ENCODE data around the gene CDCA5. TPM values are rescaled to one million over a fixed set of nuclear protein-coding genes. Genes with fewer than 3 reads are reported as not detected.

The CDCA5 gene
- total RNA-seq, 1 experiment from 2014 or later: 67.0 TPM

GRCh38 chr11:65102142-65103095, 18.6 kb upstream of the CDCA5 start:
- no peaks in the 10 kb centered on the region for H3K9me3 Mint-ChIP-seq (ENCODE audit: unreplicated experiment)
- H3K9me3 ChIP-seq: no peaks in the 10 kb centered on the region
- intact Hi-C loops (cut with micrococcal nuclease; ENCODE audit: unreplicated experiment): no loop called here
- H3K4me1 Mint-ChIP-seq (ENCODE audit: low read depth, unreplicated experiment): peaks cover 6% of the 10 kb centered on the region
- no TSS peak for BruUV-seq (replicated peaks)
- no peaks in the 10 kb centered on the region for H3K27me3 Mint-ChIP-seq (ENCODE audit: insufficient read depth, unreplicated experiment)
- CTCF ChIA-PET: interaction anchor here (1.2 kb wide), 1 partner anchor 9 kb away, joined by 5 read pairs; the partner anchor contains the start of gene TM7SF2
- DNase-seq: no peak
- H3K36me3 ChIP-seq (ENCODE audit: control insufficient read depth, insufficient read depth, low read length): peaks cover 2% of the 10 kb centered on the region; the same call in 1 of the 2 replicates
- no peaks in the 10 kb centered on the region for H3K27me3 ChIP-seq (replicated peaks; ENCODE audit: control insufficient read depth, insufficient read depth, low read length)
- H3K27ac Mint-ChIP-seq (ENCODE audit: unreplicated experiment): no peak overlapping the region
- 0 out of 2 replicates have a peak, but pooled peaks cover under 1% of the 10 kb centered on the region for H3K4me1 ChIP-seq
- H3K36me3 Mint-ChIP-seq (ENCODE audit: insufficient read depth, unreplicated experiment): peaks cover 37% of the 10 kb centered on the region
- no peak overlapping the region for H3K4me3 ChIP-seq (ENCODE audit: low read depth, low read length)
- no peak for TF ChIP-seq CTCF (IDR thresholded peaks at IDR 0.05; ENCODE audit: insufficient read depth in 1 of 2, low read depth in 1 of 2, low read length in 1 of 2, severe bottlenecking in 1 of 2, unreplicated experiment in 1 of 2)
- no peak overlapping the region for H3K4me3 Mint-ChIP-seq (ENCODE audit: unreplicated experiment)
- POLR2A ChIA-PET: interaction anchor here (1.1 kb wide), 1 partner anchor 15 kb away, joined by 9 read pairs; the partner anchor contains the start of gene ZNHIT2

- intact Hi-C loops (cut with micrococcal nuclease; ENCODE audit: unreplicated experiment): no loop called here
- Mint-ChIP-seq H3K9me3 (ENCODE audit: unreplicated experiment) (no peaks in the 10 kb centered on the region), H3K27ac (ENCODE audit: unreplicated experiment) (no peak overlapping the region), H3K27me3 (ENCODE audit: insufficient read depth, unreplicated experiment) (no peaks in the 10 kb centered on the region), H3K4me1 (ENCODE audit: low read depth, unreplicated experiment) (peaks cover 9% of the 10 kb centered on the region), H3K4me3 (ENCODE audit: unreplicated experiment) (no peak overlapping the region), H3K36me3 (ENCODE audit: insufficient read depth, unreplicated experiment) (peaks cover 31% of the 10 kb centered on the region)
- no TSS peak for BruUV-seq (replicated peaks)
- peaks cover 7% of the 10 kb centered on the region for H3K4me1 ChIP-seq
- TF ChIP-seq CTCF (IDR thresholded peaks at IDR 0.05; ENCODE audit: insufficient read depth in 1 of 2, low read depth in 1 of 2, low read length in 1 of 2, severe bottlenecking in 1 of 2, unreplicated experiment in 1 of 2): no peak
- DNase-seq: no peak
- no peaks in the 10 kb centered on the region for H3K9me3 ChIP-seq
- CTCF ChIA-PET: interaction anchor here (1.2 kb wide), 1 partner anchor 10 kb away, joined by 5 read pairs; the partner anchor contains the start of gene TM7SF2
- POLR2A ChIA-PET: interaction anchor here (0.8 kb wide), 1 partner anchor 11 kb away, joined by 3 read pairs; no protein-coding TSS in a partner anchor
- peaks cover 2% of the 10 kb centered on the region; the same call in 1 of the 2 replicates for H3K36me3 ChIP-seq (ENCODE audit: control insufficient read depth, insufficient read depth, low read length)
- no peak overlapping the region for H3K4me3 ChIP-seq (ENCODE audit: low read depth, low read length)
- H3K27me3 ChIP-seq (replicated peaks; ENCODE audit: control insufficient read depth, insufficient read depth, low read length): no peaks in the 10 kb centered on the region
These were observed 17.0 kb upstream of the CDCA5 start for GRCh38 chr11:65100674-65101350.

- H3K27me3 ChIP-seq (replicated peaks; ENCODE audit: control insufficient read depth, insufficient read depth, low read length): no peaks in the 10 kb centered on the region
- TF ChIP-seq CTCF (IDR thresholded peaks at IDR 0.05; ENCODE audit: insufficient read depth in 1 of 2, low read depth in 1 of 2, low read length in 1 of 2, severe bottlenecking in 1 of 2, unreplicated experiment in 1 of 2): no peak
- intact Hi-C loops (cut with micrococcal nuclease; ENCODE audit: unreplicated experiment): loop anchor here (1.0 kb wide), 2 partner anchors 13 to 20 kb away; partner anchors contain the start of gene ZNHIT2
- Mint-ChIP-seq H3K36me3 (ENCODE audit: insufficient read depth, unreplicated experiment) (peaks cover 14% of the 10 kb centered on the region), H3K4me3 (ENCODE audit: unreplicated experiment) (peak overlapping the region; percentile 86), H3K9me3 (ENCODE audit: unreplicated experiment) (no peaks in the 10 kb centered on the region), H3K4me1 (ENCODE audit: low read depth, unreplicated experiment) (peaks cover 12% of the 10 kb centered on the region), H3K27ac (ENCODE audit: unreplicated experiment) (peak overlapping the region; percentile 90), H3K27me3 (ENCODE audit: insufficient read depth, unreplicated experiment) (no peaks in the 10 kb centered on the region)
- 0 out of 2 replicates have a peak, but pooled peaks cover 2% of the 10 kb centered on the region for H3K36me3 ChIP-seq (ENCODE audit: control insufficient read depth, insufficient read depth, low read length)
- H3K4me1 ChIP-seq: peaks cover 10% of the 10 kb centered on the region
- no peak for DNase-seq
- POLR2A ChIA-PET: interaction anchor here (0.5 to 0.9 kb wide), 2 partner anchors 19 to 81 kb away, joined by 3 to 4 read pairs; no protein-coding TSS in a partner anchor
- CTCF ChIA-PET: interaction anchor here (0.9 to 2.6 kb wide), 3 partner anchors 13 to 21 kb away, joined by 4 to 10 read pairs (median 9); partner anchors contain the start of genes TM7SF2 and ZNHIT2
- TSS peak; percentile 50 for BruUV-seq (replicated peaks)
- no peaks in the 10 kb centered on the region for H3K9me3 ChIP-seq
- peak overlapping the region; percentile 56 for H3K4me3 ChIP-seq (ENCODE audit: low read depth, low read length)
These were observed 13.1 kb upstream of the CDCA5 start for GRCh38 chr11:65096926-65097325.
